ENCODE results near the gene RBMS1. TPM values are rescaled to one million over a fixed set of nuclear protein-coding genes. Genes with fewer than 3 reads are reported as not detected.

Gene RBMS1
- total RNA-seq, 4 donors from 2014 or later = 68.1 to 83.4 (median 72.5) TPM

DNA sequence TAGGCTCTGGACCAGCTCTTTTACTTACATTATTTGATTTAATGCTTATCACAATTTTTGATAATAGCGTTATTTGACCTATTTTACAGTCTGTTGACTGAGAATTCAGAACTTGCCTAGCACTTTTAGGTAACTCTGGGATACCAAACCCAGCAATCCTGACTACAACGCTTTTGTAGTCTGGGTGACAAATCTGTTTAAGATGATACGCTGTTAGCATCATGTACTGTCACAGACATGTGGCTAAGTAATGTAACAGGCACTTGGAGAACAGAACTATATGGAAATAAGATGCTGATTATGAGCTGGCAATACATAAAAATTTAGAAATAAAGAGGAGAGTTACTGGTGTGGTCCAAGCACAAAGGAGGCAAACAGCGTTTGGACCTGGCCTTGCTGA lies 130.6 kb downstream of the RBMS1 start:
- DNase-seq (ENCODE audit: low spot score in 2 of 2) = no peak
- Histone ChIP-seq H3K36me3 (no peaks in the 10 kb centered on the region), H3K27ac (no peak overlapping the region), H3K9me3 (no peaks in the 10 kb centered on the region), H3K4me3 (no peak overlapping the region), H3K27me3 (no peaks in the 10 kb centered on the region), H3K4me1 (peaks cover 0 to 85% (median 41%) of the 10 kb centered on the region in 4 donors)
- 82 to 85% methylated on average over 4 of the region's 4 CpGs for WGBS, 2 donors
- TF ChIP-seq EP300 (IDR thresholded peaks at IDR 0.05) (no peak), POLR2A (IDR thresholded peaks at IDR 0.05) (no peak)
- TF ChIP-seq, protein P1, sequence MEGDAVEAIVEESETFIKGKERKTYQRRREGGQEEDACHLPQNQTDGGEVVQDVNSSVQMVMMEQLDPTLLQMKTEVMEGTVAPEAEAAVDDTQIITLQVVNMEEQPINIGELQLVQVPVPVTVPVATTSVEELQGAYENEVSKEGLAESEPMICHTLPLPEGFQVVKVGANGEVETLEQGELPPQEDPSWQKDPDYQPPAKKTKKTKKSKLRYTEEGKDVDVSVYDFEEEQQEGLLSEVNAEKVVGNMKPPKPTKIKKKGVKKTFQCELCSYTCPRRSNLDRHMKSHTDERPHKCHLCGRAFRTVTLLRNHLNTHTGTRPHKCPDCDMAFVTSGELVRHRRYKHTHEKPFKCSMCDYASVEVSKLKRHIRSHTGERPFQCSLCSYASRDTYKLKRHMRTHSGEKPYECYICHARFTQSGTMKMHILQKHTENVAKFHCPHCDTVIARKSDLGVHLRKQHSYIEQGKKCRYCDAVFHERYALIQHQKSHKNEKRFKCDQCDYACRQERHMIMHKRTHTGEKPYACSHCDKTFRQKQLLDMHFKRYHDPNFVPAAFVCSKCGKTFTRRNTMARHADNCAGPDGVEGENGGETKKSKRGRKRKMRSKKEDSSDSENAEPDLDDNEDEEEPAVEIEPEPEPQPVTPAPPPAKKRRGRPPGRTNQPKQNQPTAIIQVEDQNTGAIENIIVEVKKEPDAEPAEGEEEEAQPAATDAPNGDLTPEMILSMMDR (IDR thresholded peaks at IDR 0.05) = no peak

DNA sequence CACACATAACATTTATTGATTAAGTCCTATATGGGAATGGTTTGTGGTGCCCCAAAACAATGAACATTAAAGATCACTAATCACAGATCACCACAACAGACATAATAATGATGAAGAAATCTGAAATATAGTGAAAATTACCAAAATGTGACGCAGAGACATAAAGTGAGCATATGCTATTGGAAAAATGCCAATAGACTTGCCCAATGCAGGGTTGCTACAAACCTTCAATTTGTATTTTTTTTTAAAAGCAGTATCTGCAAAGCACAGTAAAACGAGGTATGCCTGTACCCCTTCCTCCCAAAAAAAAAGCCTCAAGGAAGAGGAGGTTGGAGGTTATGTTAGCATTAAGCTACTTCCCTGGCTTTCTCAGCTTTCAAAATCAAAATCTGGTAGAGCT lies 131.1 kb downstream of the RBMS1 start:
- Histone ChIP-seq H3K4me1 (peaks cover 0 to 80% (median 36%) of the 10 kb centered on the region in 4 donors), H3K4me3 (no peak overlapping the region), H3K9me3 (no peaks in the 10 kb centered on the region), H3K27me3 (no peaks in the 10 kb centered on the region), H3K36me3 (no peaks in the 10 kb centered on the region), H3K27ac (no peak overlapping the region)
- 83 to 84% methylated on average over 2 of the region's 2 CpGs for WGBS, 2 donors
- no peak for DNase-seq (ENCODE audit: low spot score in 2 of 2)
- no peak for TF ChIP-seq POLR2A (IDR thresholded peaks at IDR 0.05)
- TF ChIP-seq, protein P1 (IDR thresholded peaks at IDR 0.05) = no peak
- no peak for TF ChIP-seq EP300 (IDR thresholded peaks at IDR 0.05)

DNA sequence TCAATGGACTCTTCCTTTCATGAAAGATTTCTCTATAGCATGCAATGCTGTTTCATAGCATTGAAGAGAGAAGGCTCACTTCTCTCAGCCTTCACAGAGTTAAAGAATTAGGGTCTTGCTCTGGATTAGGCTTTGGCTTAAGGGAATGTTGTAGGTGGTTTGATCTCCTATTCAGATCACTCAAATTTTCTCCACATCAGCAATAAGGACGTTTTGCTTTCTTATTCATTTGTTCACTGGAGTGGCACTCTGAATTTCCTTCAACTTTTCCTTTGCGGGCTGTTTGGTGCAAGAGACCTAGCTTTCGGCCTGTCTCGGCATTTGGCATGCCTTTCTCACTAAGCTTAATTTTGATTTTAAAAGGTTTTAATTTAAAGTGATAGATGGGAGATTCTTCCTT lies 131.6 kb downstream of the RBMS1 start:
- DNase-seq (ENCODE audit: low spot score in 2 of 2) = no peak
- no peaks in the 10 kb centered on the region for H3K9me3 ChIP-seq
- H3K36me3 ChIP-seq = no peaks in the 10 kb centered on the region
- no peaks in the 10 kb centered on the region for H3K27me3 ChIP-seq
- no peak overlapping the region for H3K27ac ChIP-seq
- TF ChIP-seq POLR2A (IDR thresholded peaks at IDR 0.05) (no peak), EP300 (IDR thresholded peaks at IDR 0.05) (no peak)
- TF ChIP-seq, protein P1 (IDR thresholded peaks at IDR 0.05) = no peak
- WGBS, 2 donors = 73 to 83% methylated on average over 4 of the region's 4 CpGs
- H3K4me1 ChIP-seq = peaks cover 0 to 79% (median 32%) of the 10 kb centered on the region in 4 donors
- H3K4me3 ChIP-seq = no peak overlapping the region

DNA sequence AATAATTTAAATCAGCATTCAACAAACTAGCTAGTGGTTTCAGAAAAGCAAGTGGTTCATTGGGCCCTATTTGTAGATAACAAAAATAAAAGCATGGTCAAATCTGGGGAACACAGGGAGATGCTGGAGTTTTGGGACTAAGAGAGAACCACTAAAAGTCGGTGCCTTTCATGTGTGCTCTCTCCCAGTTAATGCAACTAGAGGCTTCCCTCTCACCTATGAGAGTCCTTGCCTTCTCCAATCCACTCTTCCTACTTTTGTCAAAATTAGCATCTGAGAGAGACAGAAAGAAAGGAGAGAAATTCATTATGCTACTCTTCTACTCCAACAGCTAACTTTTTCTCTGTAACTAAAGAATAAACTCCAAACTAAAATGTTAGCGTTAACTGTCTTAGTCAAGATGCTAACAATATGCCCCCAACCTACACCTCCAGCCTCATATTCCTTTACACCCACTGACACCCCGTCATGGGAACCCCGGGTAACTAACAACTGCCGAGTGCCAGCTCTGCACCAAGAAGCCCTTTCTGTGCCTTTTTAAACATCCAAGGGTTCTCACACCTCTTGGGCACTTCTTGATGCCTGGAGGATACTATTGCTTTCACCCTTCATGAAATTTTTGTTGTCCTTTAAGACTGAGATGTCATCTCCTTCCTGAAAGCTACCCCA lies 133.4 kb downstream of the RBMS1 start:
- Histone ChIP-seq H3K27ac (no peak overlapping the region), H3K27me3 (no peaks in the 10 kb centered on the region), H3K4me3 (no peak overlapping the region), H3K4me1 (peaks cover 0 to 69% (median 15%) of the 10 kb centered on the region in 4 donors), H3K36me3 (peaks cover 0 to 9% (median 0%) of the 10 kb centered on the region in 3 donors), H3K9me3 (no peaks in the 10 kb centered on the region)
- no peak for DNase-seq (ENCODE audit: low spot score in 2 of 2)
- TF ChIP-seq, protein P1 (IDR thresholded peaks at IDR 0.05) = no peak
- no peak for TF ChIP-seq EP300 (IDR thresholded peaks at IDR 0.05)
- 79 to 80% methylated on average over 5 of the region's 5 CpGs for WGBS, 2 donors

DNA sequence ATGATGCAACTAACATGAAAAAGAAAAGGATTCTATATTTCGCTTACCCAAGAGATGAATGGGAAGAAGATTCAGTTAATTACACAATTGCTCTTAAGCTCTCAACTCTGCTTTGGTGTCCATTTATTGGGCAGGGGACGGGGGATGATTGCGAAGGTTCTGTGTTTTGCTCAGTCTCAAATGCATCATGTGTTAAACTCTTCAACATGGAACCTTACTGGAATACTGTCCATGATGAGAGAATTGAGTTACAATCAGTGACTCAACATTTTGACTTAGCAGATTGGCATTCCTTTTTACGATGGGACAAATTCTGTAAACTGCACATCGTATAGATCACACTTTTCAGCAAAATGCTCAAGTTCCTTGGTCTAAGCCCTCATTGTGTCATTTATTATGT lies 135.6 kb downstream of the RBMS1 start:
- Histone ChIP-seq H3K4me1 (peaks cover 0 to 68% (median 0%) of the 10 kb centered on the region in 4 donors), H3K27me3 (no peaks in the 10 kb centered on the region), H3K9me3 (no peaks in the 10 kb centered on the region), H3K27ac (no peak overlapping the region), H3K36me3 (peaks cover 0 to 9% (median 0%) of the 10 kb centered on the region in 3 donors), H3K4me3 (no peak overlapping the region)
- no peak for DNase-seq (ENCODE audit: low spot score in 2 of 2)
- TF ChIP-seq EP300 (IDR thresholded peaks at IDR 0.05) (no peak), POLR2A (IDR thresholded peaks at IDR 0.05) (no peak)
- WGBS, 2 donors = 62 to 85% methylated on average over 5 of the region's 5 CpGs

All from tibial nerve (tissue), 4 donors.